ENCODE measurements around the gene RIN1. TPM values are rescaled to one million over a fixed set of nuclear protein-coding genes. Genes with fewer than 3 reads are reported as not detected.

Gene RIN1
- total and polyA plus RNA-seq, 2 of the 13 experiments (the other 11 are each of a cell fraction or from before 2014, with no cell fraction given), result 2.4 to 4.1 TPM

DNA sequence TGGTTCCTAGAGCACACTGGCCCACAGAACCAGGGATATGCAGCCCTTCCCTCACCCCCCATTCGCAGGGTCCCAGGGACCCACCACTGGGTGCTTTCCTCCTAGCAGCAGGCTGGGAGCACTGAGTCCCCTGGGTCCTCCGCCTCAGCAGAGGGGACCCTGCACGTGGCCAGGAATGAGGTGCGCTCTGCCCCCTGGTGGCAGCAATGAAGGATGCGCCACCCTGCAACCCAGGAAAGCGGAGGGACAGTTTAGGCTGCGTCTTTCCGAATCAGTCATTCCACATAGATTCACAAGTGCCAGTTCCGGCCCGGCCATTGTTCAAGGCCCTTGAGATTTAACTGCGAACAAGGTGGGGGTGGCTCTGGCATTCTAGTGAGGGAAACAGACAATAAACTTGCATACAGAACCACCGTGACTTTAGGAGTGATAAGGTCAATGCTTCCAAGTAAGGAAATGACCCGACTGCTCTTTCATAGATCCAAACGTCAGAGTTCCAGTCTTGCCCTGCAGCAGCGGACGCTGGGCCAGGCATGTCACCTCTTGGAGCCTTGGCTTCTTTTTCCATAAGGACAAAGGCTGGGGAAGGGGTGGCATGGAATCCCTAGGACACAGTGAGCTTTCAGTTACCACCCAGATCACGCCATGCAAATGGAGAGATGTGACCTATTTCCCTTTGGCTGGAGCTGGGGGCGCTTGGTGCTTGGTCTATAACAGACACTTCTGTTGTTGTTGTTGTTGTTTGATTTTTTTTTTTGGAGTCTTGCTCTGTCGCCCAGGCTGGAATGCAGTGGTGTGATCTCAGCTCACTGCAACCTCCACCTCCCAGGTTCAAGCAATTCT, 7.7 kb downstream of the RIN1 start (continued):
- TF ChIP-seq ZNF7 (CRISPR knock-in tag; IDR thresholded peaks at IDR 0.05) (no peak), DBP (CRISPR knock-in tag; IDR thresholded peaks at IDR 0.05; ENCODE audit: not compliant biosample characterization) (no peak), ZNF841 (CRISPR knock-in tag; IDR thresholded peaks at IDR 0.05; ENCODE audit: borderline replicate concordance) (no peak), IKZF5 (CRISPR knock-in tag; IDR thresholded peaks at IDR 0.05) (peak; percentile 86; the same call in 1 of the 2 replicates), ZNF720 (CRISPR knock-in tag; IDR thresholded peaks at IDR 0.05) (no peak), TBL1XR1 (IDR thresholded peaks at IDR 0.05; ENCODE audit: borderline replicate concordance, low read length, partially characterized antibody) (no peak), HNF4A (CRISPR knock-in tag; IDR thresholded peaks at IDR 0.05) (peak; percentile 56), ZFY (CRISPR knock-in tag; IDR thresholded peaks at IDR 0.05) (peak; percentile 67), ZNF639 (CRISPR knock-in tag; conservative IDR thresholded peaks at IDR 0.05) (peak; percentile 52; the same call in 1 of the 2 replicates), ZNF44 (CRISPR knock-in tag; IDR thresholded peaks at IDR 0.05) (no peak), IRX3 (CRISPR knock-in tag; IDR thresholded peaks at IDR 0.05; ENCODE audit: borderline replicate concordance, low read depth) (no peak), PLRG1 (conservative IDR thresholded peaks at IDR 0.05) (no peak), AHR (CRISPR knock-in tag; IDR thresholded peaks at IDR 0.05) (no peak), ZNF34 (CRISPR knock-in tag; IDR thresholded peaks at IDR 0.05; ENCODE audit: borderline replicate concordance) (no peak), SRSF4 (IDR thresholded peaks at IDR 0.05; ENCODE audit: low read depth, low read length, poor library complexity, severe bottlenecking) (no peak), ERF (CRISPR knock-in tag; IDR thresholded peaks at IDR 0.05) (peak; percentile 87), ZNF331 (CRISPR knock-in tag; IDR thresholded peaks at IDR 0.05) (peak; percentile 89; the same call in 1 of the 2 replicates), ZNF558 (CRISPR knock-in tag; IDR thresholded peaks at IDR 0.05; ENCODE audit: borderline replicate concordance) (no peak)
- TF ChIP-seq, protein P1, sequence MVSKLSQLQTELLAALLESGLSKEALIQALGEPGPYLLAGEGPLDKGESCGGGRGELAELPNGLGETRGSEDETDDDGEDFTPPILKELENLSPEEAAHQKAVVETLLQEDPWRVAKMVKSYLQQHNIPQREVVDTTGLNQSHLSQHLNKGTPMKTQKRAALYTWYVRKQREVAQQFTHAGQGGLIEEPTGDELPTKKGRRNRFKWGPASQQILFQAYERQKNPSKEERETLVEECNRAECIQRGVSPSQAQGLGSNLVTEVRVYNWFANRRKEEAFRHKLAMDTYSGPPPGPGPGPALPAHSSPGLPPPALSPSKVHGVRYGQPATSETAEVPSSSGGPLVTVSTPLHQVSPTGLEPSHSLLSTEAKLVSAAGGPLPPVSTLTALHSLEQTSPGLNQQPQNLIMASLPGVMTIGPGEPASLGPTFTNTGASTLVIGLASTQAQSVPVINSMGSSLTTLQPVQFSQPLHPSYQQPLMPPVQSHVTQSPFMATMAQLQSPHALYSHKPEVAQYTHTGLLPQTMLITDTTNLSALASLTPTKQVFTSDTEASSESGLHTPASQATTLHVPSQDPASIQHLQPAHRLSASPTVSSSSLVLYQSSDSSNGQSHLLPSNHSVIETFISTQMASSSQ (IDR thresholded peaks at IDR 0.05; ENCODE audit: low read depth), result no peak
- TF ChIP-seq, protein P1 (CRISPR knock-in tag; IDR thresholded peaks at IDR 0.05; ENCODE audit: borderline replicate concordance), result peak; percentile 30; the same call in 1 of the 2 replicates
- TF ChIP-seq, protein P2, sequence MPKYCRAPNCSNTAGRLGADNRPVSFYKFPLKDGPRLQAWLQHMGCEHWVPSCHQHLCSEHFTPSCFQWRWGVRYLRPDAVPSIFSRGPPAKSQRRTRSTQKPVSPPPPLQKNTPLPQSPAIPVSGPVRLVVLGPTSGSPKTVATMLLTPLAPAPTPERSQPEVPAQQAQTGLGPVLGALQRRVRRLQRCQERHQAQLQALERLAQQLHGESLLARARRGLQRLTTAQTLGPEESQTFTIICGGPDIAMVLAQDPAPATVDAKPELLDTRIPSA (CRISPR knock-in tag; IDR thresholded peaks at IDR 0.05; ENCODE audit: borderline replicate concordance), result no peak

Measured in HepG2 (cell line).